ENCODE results near the gene PARD6A.

PARD6A gene

DNA sequence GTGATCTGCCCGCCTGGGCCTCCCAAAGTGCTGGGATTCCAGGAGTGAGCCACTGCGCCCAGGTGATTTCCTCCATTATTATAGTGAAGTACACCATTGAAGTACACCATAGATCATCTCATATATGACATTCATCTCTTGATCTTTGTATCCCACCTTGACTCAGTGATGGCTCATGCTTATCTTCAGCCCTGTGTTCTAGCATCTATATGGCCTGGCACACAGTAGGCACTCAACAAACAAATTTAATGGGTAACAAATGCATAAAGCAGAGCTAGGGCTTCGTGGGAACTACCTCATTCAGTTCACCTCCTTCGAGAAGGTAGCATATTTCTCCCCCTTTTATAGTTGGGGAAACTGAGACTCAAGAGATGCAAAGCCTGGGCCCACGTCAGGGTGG, 4.8 kb downstream of the PARD6A start:
- intact Hi-C loops (cut with DNase I), result loop anchor here (5.0 to 10.0 kb wide), 2 partner anchors 57 to 179 kb away; partner anchors contain the start of genes CENPT, NUTF2 and THAP11

DNA sequence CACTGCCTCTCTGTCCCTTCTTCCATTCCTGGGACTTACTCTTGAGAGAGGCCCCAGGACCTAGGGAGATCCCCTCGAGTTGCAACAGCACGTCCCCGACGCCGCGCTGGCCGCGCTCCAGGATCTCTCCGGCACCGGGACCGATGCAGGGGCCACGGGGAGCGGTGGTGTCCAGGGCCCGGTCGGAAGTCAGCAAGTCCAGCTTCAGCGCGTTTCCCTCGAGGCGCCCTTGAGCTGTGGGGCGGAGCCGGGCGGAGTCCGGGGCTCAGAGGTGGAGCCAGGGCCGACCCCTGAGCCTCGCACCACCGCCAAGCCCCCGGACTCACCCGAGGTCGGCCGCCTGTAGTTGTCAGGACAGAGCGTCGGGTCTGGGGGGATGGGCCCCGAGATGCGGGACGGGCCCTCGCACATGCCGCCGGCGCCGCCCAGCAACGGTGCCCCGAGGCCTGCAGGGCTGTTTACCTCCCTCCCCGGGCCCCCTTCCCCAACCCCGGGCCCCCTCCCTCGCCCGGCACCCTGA, 5.3 kb downstream of the PARD6A start:
- no peak for DNase-seq
- intact Hi-C loops (cut with DNase I), result loop anchor here (5.0 to 10.0 kb wide), 2 partner anchors 56 to 179 kb away; partner anchors contain the start of genes CENPT, NUTF2 and THAP11

More for the DNA sequence above, 4.8 kb downstream of the PARD6A start:
- no peak for DNase-seq

DNA sequence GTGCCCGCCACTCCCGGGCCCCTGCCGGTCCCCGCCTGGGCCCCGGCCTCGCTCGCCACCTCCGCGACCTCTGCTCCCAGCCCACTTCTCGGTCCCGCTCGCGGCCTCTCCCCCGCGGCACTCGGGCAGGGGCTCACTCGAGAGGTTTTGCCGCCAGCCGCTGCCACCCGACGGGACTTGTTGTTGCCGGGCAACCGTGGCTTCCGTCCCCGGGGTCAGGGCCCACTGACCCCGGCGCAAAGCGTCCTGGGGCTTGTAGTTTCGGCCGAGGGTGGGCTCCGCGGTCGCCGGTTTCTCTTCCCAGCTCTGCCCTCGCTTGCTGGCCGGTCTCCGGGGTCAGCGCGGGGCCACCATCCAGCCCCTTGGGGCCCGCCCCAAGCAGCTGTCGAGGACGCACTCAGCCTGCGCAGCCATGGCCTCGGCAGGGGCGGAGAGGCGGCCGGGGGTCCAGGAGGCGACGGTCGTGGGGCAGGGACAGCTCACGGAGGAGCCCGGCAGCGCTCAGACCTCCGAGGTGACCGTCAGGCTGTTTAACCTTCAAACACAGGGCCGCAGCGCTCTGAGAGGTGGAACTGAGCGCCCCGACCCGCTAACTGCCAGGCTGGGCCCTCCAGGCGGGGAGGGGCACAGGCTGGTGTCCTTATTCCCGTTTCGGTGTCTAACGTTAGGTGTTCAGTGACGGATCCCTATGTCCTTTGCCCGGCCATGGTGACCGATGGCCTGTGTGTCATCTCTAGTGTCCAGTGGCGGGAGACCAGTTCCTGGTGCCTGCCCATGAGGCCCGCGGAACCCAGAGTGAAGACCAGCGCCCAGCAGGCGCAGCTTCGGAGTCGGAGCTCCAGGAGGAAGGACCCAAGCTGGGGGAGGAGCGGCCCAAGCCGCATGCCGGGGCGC, 6.0 kb downstream of the PARD6A start, which contains the start of the genes C16orf86 and ENKD1:
TSS of gene C16orf86 (plus strand) at position 256 of the 894 bp plus-strand sequence. CDS start at position 413, 157 bp downstream.
TSS of gene ENKD1 (minus strand) at position 192 of the 894 bp plus-strand sequence. CDS start 308 bp downstream, outside the sequence.
- intact Hi-C loops (cut with DNase I), result loop anchor here (1.0 to 10.0 kb wide), 3 partner anchors 55 to 178 kb away; partner anchors contain the start of genes CENPT, NUTF2 and THAP11
- DNase-seq, result peak; percentile 70 to 98 (median 84)

DNA sequence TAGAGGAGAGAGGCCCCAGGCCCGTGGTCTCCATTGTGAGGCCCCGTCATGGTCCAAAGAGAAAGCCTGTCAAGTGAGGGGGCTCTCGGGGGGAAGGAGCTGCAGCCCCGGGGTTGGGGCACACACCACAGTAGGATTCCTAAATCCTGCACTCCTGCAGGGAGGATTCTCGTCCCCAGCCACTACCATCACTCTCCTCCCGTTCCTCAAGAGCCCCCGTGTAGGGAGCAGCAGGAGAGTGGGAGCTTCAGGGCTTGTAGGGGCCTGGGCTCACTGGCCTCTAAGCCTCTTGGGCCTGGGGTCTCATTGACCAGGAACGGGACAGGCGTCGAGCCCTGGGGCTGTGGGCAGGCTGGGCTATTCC, 6.7 kb downstream of the PARD6A start:
- intact Hi-C loops (cut with DNase I), result loop anchor here (1.0 to 10.0 kb wide), 3 partner anchors 55 to 177 kb away; partner anchors contain the start of genes CENPT, NUTF2 and THAP11
- no peak for DNase-seq

DNA sequence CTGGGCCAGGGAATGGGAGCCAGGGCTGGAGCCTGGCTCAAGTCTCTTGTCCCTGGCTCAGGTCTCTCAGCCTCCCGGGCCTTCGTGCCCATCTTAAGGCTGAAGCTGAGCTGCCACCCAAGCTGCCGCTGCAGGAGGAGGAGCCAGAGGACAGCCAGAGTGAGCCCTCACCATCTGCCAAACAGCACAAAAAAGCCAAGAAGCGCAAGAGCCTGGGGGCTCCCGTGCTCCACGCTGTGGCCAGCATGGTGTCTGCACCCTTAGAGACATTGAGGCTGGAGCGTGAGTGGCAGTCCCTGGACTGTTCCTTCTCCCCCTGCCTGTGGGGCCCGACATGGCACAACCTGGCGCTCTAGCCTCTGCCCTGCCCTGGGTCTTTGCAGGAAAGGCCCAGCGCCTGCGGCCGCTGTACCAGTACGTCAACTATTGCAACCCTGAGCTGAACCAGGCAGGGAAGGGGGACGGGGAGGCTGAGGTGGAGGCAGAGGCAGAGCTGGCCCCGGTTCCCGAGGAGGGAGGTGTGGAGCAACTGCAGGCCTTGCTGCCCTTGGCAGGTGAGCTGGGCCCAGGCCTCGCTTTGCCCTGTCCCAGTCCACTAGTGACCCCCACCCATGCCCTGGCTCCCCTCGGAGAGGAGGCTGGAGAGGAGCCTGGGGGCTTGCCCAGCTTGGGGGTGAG, 7.2 kb downstream of the PARD6A start:
- DNase-seq, result peak; percentile 69 to 98 (median 88)
- intact Hi-C loops (cut with DNase I), result loop anchor here (1.0 to 10.0 kb wide), 4 partner anchors 54 to 177 kb away; partner anchors contain the start of genes CENPT, CTCF, NUTF2 and THAP11

DNA sequence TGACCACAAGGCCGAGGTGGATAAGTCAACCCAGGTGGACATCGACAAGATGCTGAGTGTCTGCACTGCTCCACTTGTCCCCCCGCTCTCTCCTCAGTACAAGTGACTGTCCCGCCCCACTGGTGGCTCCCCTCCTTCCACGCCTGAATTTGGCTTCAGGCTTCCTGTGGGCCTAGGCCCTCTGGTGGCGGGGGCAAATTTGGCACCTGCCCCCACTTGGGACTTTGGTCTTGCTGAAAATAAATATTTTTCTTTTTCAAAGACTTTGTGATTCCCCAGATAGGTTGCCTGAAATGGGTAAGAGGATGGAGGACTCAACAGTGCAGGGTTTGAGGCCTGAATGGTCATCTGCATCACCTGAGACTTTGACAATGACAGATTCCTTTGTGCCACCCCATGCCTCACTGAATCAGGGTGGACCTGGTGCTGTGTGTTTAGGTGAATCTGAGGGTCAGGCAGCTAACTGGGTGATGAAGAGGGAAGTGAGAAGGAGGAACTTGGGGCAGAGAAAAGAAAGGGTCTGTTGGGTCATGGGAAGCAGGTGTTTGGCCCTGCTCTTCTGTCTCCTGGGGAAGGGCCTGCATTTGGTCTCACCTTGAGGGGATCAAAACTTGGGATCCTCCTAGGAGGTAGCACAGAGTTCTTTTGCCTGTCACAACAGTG, 7.9 kb downstream of the PARD6A start:
- no peak for DNase-seq
- intact Hi-C loops (cut with DNase I), result loop anchor here (2.0 to 10.0 kb wide), 3 partner anchors 54 to 176 kb away; partner anchors contain the start of genes CENPT, CTCF, NUTF2 and THAP11

DNA sequence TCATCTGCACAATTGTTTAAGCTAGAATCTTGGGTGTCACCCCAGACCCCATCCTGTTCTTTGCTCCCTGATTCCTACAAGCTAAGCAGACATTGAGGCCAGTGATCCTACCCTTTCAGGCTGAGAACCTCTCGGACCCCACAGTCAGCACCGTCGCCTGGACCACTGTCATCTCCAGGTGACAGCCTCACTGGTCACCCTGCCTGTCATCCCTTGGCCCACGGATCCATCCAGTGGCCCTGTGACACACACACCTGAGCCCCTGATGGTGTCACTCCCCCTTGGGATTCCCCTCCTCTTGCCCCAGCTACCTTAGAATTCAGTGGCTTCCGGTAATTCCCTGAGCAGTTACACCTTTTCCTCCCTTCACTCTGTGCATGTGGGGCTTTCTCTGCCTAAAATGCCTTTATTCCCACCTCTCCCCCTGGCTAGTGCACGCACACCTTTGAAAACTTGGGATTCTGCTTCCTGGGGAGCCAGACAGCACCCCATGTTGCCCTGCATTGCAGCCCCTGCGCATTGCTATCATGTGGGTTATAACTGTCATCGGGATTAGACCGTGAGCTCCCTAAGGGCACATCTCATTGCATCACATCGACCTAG, 8.8 kb downstream of the PARD6A start:
- no peak for DNase-seq

DNA sequence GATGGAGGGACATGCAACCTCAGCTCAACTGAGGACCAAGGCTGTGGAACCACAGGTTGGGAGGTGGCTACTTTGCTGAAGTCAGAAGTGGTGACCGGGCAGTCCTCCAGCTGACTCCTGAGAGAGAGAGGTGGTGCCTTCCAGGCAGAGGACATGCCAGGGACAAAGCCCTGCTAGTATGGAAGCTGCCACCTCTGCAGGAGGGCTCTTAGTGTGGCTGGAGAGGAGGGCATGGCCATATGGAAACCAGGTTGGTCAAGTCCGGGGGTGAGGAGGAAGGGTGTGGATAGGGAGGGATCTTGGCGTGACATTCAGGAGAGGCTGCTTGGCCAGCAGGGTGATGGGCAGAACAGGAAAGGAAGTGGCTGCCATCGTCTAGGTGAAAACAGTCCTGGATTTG, 11.5 kb downstream of the PARD6A start:
- intact Hi-C loops (cut with DNase I), result loop anchor here (10.0 kb wide), 2 partner anchors 132 to 252 kb away; partner anchors contain the start of genes RANBP10 and TSNAXIP1
- no peak for DNase-seq

More for the DNA sequence above, 8.8 kb downstream of the PARD6A start:
- intact Hi-C loops (cut with DNase I), result loop anchor here (2.0 to 10.0 kb wide), 5 partner anchors 53 to 255 kb away; partner anchors contain the start of genes CENPT, CTCF, NUTF2 and RANBP10

DNA sequence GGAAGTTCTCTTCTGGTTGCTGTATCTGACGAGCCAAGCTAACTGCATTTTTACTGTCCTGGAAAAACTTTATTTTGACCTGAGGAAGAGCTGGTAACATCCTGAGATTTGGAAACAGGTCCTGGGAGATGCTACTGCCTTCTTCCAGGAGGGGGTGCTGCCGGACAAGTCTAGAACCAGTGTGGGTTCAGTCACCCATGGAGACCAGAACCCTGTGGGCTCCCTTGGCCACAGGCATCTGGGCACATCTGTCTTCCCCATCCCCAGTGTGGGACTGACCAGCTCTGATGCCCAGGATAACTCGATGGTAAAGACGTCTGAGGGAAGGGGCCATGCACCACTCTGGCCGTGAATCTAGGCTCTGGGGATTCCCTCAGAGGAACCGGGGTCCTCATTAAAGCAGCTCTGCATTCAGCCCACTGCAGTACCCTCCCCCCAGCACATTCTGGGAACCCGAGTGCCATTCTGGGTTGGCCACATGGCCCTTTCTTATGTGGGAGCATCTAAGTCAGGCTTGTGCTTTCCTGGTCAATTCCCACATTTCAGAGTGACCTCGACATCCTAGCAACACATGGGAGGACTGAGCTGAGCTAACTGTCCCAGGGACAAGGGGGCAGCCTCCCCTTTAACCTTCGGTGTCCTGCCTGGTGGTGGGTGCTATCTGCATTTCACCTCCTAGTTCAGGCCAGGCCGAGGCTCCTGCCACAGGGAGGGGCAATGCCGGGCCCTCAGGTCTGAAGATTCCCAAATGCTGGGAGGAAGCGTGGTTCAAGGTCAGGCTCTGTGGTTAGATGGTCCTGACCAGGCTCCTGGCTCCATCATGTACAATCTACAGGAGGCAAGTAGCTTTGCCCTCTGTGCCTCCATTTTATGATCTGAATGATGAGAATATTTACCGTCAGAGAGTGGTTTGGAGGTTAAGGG, 12.2 kb downstream of the PARD6A start:
- peak in 8 of 10 donors; percentile 39 to 95 (median 67) for DNase-seq
- intact Hi-C loops (cut with DNase I), result loop anchor here (10.0 kb wide), 2 partner anchors 132 to 252 kb away; partner anchors contain the start of genes RANBP10 and TSNAXIP1

DNA sequence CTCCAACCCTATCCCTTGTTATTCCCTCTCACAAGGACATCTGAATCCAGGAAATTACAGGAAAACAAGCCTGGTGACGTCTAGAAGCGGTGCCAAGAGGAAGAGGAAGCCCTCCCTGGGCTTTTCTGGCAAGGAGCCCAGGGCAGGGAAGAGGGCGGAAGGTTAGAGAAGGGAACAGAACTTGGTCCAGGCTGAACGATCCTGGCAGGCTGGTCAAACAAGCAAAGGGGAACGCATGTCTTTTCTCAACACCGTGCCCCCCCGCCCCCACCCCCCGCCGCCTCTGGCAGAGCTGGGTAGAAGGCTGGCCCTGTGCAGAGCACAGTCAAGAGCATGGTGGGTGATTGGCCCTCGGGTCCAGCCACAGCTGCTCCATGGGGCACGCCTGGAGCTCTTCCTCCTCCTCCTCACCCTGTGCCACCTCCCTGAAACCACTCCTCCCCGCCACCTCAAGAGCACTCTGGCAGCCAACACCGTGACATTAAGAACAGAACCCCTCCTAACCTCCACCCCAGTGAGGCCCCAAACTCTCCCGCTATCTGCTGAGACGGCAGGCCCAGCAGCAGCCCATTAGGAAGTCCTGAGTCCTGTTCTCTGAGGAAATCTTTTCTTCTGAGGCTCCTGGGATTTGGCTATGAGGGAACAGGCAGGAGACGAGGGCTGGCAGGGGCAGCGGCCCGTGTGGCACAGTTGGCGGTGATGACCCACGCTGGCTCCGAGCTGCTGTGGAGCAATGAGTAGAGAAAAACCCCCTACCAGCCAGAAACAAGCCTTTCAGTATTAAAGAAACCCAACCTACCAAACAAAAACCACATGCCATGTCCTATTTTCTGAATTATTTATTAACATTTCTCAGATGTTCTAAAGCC, 13.2 kb downstream of the PARD6A start:
- intact Hi-C loops (cut with DNase I), result loop anchor here (10.0 kb wide), 2 partner anchors 131 to 251 kb away; partner anchors contain the start of genes RANBP10 and TSNAXIP1
- DNase-seq, result peak in 1 of 10 donors; percentile 84

DNA sequence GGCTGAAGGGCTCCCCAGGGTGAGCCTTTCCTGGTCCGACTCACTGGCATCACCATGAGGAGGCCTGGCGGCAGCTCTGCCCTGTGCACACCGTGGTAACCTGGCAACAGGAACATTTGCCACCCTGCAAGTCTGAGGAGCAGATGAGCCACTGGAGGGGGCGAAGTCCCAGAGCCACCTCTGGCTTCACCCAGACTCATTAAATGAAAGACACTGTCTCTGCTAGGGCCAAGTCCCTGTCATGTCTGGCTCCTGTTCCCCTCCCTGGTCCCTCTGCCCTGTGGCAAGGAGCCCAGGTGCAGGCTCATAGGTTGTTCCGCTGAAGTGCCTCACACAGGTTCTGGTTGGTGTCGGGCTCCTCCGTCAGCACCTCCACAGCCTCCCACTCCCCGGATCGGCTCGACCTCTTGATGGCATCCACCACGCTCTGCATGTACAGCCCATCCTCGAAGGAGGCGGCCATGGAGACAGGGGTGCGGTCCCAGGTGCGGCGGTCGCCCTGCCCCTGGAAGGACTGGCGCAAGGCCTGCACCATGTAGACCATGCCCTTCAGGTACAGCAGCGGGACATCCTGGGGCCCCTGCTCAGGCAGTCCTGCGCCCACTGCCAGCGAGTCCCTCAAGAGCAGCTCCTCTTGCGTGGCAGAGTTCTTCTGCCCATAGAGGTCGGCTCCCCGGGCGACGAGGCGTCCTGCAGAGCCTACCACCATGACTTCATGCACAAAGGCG, 14.3 kb downstream of the PARD6A start:
- intact Hi-C loops (cut with DNase I), result loop anchor here (10.0 kb wide), 2 partner anchors 130 to 250 kb away; partner anchors contain the start of genes RANBP10 and TSNAXIP1
- peak in 1 of 10 donors; percentile 75 for DNase-seq

DNA sequence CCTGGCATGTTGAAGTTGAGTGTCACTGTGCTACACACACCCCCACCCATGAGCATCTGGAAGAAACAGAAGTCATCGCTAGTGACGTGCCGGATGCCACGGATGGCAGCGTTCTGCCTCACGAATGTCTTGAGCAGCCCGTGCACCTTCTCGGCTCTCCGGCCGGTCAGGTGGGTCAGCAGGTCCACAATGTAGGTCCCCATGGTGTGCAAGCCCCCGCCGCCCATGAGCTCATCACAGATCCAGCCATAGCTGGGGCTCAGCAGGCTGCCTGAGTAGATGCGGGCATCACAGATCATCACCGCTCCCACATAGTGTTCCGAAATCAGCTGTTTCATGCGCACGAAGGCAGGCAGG, 14.8 kb downstream of the PARD6A start:
- intact Hi-C loops (cut with DNase I), result loop anchor here (10.0 kb wide), 2 partner anchors 129 to 249 kb away; partner anchors contain the start of genes RANBP10 and TSNAXIP1
- DNase-seq, result peak in 1 of 10 donors; percentile 74

DNA sequence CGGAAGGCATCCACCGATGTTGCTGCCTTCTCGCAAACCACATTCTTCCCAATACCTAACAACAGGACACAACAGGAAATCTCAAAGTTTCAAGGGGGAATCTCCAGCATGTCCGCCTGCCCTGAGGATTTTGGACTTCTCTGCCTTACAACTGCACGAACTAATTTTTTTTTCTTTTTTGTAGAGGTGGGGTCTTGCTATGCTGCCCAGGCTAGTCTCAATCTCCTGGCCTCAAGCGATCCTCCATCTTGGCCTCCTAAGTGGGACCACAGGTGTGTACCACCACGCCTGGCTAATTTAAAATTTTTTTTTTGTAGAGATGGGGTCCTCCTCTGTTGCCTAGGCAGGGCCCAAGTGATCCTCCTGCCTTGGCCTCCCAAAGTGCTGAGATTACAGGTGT, 15.2 kb downstream of the PARD6A start:
- intact Hi-C loops (cut with DNase I), result loop anchor here (10.0 kb wide), 2 partner anchors 129 to 249 kb away; partner anchors contain the start of genes RANBP10 and TSNAXIP1
- DNase-seq, result no peak

DNA sequence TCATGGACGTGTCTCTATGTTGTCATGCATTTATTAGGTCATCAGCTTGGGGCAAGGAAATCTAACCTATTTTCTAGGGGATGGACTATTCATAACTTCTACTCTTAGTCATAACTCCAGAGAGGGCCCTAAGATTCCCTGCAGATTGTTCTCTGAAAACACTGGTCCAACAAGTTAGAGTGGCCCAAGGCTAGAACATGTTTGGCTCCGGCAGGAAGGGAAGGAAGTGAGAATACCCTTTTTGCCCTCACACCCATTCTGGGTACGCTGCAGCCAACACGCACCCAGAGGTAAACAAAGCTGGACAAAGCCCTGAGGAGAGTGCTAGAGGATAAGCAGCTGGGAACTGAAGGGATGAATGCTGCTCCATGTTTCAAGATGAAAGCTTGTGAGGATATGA, 15.8 kb downstream of the PARD6A start:
- peak in 2 of 10 donors; percentile 1 to 8 for DNase-seq
- intact Hi-C loops (cut with DNase I), result loop anchor here (10.0 kb wide), 2 partner anchors 128 to 248 kb away; partner anchors contain the start of genes RANBP10 and TSNAXIP1

DNA sequence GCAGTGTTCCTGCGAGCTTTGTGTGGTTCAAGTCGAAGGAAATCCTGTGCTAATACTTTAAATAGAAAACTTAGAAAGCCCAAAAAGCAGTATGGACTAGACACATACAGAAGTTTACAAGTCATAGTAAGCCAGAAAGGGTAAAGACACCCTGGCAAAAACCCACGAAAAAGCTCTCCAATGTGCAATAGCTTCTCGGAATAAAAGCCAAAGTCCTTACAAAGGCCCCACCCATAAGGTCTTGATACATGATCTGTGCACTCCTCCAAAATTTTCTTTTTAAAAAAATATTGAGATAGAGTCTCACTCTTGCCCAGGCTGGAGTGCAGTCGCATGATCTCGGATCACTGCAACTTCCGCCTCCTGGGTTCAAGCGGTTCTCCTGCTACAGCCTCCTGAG, 16.2 kb downstream of the PARD6A start:
- peak in 2 of 10 donors; percentile 12 to 33 for DNase-seq
- intact Hi-C loops (cut with DNase I), result loop anchor here (10.0 kb wide), 2 partner anchors 128 to 248 kb away; partner anchors contain the start of genes RANBP10 and TSNAXIP1

DNA sequence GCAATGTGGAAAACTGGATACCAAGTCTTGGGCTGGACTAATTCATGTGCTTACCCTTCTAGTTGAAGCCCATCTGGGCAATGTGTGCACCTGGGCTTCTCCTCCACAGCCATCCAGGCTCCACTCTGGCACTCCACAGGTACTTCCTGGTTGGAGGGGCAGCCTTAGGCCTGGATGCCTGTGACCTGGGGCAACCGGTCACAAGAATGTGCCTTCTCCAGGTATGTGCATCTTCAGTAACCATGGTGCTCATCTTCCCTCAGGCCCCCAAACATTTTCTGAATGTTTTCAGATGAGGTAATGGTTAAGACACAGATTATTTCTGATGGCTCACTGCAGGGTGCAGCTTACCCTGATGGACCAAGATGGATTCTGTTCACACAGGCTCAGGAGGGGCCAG, 17.0 kb downstream of the PARD6A start:
- DNase-seq, result peak in 3 of 10 donors; percentile 13 to 40 (median 30)
- intact Hi-C loops (cut with DNase I), result loop anchor here (10.0 kb wide), 2 partner anchors 127 to 247 kb away; partner anchors contain the start of genes RANBP10 and TSNAXIP1

Measured in posterior cingulate gyrus (tissue), 11 donors.